ENCODE results near the gene HOXC6. TPM values are rescaled to one million over a fixed set of nuclear protein-coding genes. Genes with fewer than 3 reads are reported as not detected.

The HOXC6 gene
- total and polyA plus RNA-seq, 2 of the 13 experiments (the other 11 are each of a cell fraction or from before 2014, with no cell fraction given): not detected

DNA sequence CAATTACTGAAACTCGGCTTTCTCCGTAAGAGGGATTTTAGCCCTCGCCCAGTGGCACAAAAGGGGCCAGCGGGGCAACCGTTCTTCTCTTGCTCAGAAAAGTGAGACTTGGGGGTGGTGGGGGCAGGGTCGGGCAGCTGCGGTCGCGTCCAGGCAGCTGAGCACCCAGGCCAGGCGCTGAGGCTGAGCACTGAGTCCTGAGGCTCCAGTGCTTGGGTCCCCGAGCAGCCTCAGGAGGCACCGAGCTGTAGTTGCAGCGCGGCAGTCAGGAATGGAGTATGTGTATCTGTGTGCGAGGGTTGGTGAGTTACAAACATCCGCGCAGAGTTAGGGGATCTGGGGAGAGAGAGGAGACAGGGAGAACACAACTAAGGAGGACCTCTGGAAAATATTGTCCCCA lies 4.1 kb upstream of the HOXC6 start:
- Histone ChIP-seq H3K79me2 (ENCODE audit: insufficient read depth, low read length) (no peaks in the 10 kb centered on the region), H2AFZ (ENCODE audit: low read length) (no peak overlapping the region), H3K4me3 (replicated peaks in 1 of 3; ENCODE audit: insufficient read depth in 1 of 3, low read depth in 2 of 3, low read length in 3 of 3) (no peak overlapping the region), H3K36me3 (replicated peaks in 1 of 2; ENCODE audit: control insufficient read depth in 1 of 2, insufficient read depth in 2 of 2, low read length in 2 of 2) (no peaks in the 10 kb centered on the region), H4K20me1 (ENCODE audit: insufficient read depth, low read length) (no peaks in the 10 kb centered on the region), H3K9me3 (ENCODE audit: low read length) (no peaks in the 10 kb centered on the region), H3K4me1 (ENCODE audit: insufficient read depth, low read length) (no peaks in the 10 kb centered on the region), H3K9ac (ENCODE audit: insufficient read depth, low read depth, low read length) (no peak overlapping the region), H3K4me2 (ENCODE audit: low read depth, low read length) (no peak overlapping the region), H3K27ac (ENCODE audit: extremely low read length, insufficient read depth, low read length) (no peak overlapping the region), H3K27me3 (ENCODE audit: control insufficient read depth in 1 of 2, insufficient read depth in 2 of 2, low read length in 2 of 2) (peaks cover 2 to 73% of the 10 kb centered on the region in 2 experiments; a peak in 4 of 5 replicates)
- no peak for FAIRE-seq
- BruUV-seq (replicated peaks): no TSS peak
- CTCF ChIA-PET (ENCODE audit: low intra/inter-chr PET ratio, low total read pairs): no interaction called here
- intact Hi-C loops (cut with micrococcal nuclease; ENCODE audit: unreplicated experiment) (no loop called here), in situ Hi-C loops (cut with HindIII; ENCODE audit: extremely low pct_ligation_motif_present, low pct_unique_long_range_greater_than_20kb) (no loop called here)
- no peak for DNase-seq (ENCODE audit: low spot score)
- WGBS (ENCODE audit: low lambda C conversion rate): 22% methylated on average over 13 of the region's 17 CpGs
- POLR2A ChIA-PET: no interaction called here
- ATAC-seq: no peak
- TF ChIP-seq, protein P1, sequence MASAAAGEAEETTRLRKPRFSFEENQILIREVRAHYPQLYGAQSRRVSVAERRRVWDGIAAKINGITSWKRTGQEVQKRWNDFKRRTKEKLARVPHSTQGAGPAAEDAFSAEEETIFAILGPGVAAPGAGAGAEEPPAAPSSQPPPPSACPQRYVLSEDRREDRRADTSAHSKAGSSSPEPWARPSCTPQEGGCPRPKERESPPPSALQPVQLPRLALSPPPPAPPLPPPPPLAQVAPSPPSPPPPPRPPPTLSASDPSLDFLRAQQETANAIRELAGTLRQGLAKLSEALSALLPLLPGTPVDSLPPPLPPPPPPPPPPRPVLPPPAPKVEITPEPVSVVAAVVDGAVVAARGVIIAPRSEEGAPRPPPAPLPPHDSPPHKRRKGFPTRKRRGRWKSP (CRISPR knock-in tag; IDR thresholded peaks at IDR 0.05): no peak
- no peak for TF ChIP-seq EHMT2 (IDR thresholded peaks at IDR 0.05; ENCODE audit: borderline replicate concordance, low read depth, low read length)
- TF ChIP-seq, protein P2, sequence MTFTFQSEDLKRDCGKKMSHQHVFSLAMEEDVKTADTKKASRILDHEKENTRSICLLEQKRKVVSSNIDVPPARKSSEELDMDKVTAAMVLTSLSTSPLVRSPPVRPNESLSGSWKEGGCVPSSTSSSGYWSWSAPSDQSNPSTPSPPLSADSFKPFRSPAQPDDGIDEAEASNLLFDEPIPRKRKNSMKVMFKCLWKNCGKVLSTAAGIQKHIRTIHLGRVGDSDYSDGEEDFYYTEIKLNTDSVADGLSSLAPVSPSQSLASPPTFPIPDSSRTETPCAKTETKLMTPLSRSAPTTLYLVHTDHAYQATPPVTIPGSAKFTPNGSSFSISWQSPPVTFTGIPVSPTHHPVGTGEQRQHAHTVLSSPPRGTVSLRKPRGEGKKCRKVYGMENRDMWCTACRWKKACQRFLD (CRISPR knock-in tag; IDR thresholded peaks at IDR 0.05; ENCODE audit: borderline replicate concordance): no peak
- no peak for TF ChIP-seq ZNF235 (CRISPR knock-in tag; IDR thresholded peaks at IDR 0.05; ENCODE audit: borderline replicate concordance)
- no peak for TF ChIP-seq REL (CRISPR knock-in tag; conservative IDR thresholded peaks at IDR 0.05)
- TF ChIP-seq, protein P3, sequence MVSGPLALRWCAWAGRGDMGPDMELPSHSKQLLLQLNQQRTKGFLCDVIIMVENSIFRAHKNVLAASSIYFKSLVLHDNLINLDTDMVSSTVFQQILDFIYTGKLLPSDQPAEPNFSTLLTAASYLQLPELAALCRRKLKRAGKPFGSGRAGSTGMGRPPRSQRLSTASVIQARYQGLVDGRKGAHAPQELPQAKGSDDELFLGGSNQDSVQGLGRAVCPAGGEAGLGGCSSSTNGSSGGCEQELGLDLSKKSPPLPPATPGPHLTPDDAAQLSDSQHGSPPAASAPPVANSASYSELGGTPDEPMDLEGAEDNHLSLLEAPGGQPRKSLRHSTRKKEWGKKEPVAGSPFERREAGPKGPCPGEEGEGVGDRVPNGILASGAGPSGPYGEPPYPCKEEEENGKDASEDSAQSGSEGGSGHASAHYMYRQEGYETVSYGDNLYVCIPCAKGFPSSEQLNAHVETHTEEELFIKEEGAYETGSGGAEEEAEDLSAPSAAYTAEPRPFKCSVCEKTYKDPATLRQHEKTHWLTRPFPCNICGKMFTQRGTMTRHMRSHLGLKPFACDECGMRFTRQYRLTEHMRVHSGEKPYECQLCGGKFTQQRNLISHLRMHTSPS (CRISPR knock-in tag; IDR thresholded peaks at IDR 0.05; ENCODE audit: low read depth): no peak
- TF ChIP-seq ZSCAN21 (CRISPR knock-in tag; IDR thresholded peaks at IDR 0.05; ENCODE audit: borderline replicate concordance): no peak
- TF ChIP-seq, protein P4, sequence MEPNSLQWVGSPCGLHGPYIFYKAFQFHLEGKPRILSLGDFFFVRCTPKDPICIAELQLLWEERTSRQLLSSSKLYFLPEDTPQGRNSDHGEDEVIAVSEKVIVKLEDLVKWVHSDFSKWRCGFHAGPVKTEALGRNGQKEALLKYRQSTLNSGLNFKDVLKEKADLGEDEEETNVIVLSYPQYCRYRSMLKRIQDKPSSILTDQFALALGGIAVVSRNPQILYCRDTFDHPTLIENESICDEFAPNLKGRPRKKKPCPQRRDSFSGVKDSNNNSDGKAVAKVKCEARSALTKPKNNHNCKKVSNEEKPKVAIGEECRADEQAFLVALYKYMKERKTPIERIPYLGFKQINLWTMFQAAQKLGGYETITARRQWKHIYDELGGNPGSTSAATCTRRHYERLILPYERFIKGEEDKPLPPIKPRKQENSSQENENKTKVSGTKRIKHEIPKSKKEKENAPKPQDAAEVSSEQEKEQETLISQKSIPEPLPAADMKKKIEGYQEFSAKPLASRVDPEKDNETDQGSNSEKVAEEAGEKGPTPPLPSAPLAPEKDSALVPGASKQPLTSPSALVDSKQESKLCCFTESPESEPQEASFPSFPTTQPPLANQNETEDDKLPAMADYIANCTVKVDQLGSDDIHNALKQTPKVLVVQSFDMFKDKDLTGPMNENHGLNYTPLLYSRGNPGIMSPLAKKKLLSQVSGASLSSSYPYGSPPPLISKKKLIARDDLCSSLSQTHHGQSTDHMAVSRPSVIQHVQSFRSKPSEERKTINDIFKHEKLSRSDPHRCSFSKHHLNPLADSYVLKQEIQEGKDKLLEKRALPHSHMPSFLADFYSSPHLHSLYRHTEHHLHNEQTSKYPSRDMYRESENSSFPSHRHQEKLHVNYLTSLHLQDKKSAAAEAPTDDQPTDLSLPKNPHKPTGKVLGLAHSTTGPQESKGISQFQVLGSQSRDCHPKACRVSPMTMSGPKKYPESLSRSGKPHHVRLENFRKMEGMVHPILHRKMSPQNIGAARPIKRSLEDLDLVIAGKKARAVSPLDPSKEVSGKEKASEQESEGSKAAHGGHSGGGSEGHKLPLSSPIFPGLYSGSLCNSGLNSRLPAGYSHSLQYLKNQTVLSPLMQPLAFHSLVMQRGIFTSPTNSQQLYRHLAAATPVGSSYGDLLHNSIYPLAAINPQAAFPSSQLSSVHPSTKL (CRISPR knock-in tag; IDR thresholded peaks at IDR 0.05): no peak
- TF ChIP-seq, protein P5, sequence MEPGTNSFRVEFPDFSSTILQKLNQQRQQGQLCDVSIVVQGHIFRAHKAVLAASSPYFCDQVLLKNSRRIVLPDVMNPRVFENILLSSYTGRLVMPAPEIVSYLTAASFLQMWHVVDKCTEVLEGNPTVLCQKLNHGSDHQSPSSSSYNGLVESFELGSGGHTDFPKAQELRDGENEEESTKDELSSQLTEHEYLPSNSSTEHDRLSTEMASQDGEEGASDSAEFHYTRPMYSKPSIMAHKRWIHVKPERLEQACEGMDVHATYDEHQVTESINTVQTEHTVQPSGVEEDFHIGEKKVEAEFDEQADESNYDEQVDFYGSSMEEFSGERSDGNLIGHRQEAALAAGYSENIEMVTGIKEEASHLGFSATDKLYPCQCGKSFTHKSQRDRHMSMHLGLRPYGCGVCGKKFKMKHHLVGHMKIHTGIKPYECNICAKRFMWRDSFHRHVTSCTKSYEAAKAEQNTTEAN (CRISPR knock-in tag; conservative IDR thresholded peaks at IDR 0.05): no peak
- TF ChIP-seq, protein P6, sequence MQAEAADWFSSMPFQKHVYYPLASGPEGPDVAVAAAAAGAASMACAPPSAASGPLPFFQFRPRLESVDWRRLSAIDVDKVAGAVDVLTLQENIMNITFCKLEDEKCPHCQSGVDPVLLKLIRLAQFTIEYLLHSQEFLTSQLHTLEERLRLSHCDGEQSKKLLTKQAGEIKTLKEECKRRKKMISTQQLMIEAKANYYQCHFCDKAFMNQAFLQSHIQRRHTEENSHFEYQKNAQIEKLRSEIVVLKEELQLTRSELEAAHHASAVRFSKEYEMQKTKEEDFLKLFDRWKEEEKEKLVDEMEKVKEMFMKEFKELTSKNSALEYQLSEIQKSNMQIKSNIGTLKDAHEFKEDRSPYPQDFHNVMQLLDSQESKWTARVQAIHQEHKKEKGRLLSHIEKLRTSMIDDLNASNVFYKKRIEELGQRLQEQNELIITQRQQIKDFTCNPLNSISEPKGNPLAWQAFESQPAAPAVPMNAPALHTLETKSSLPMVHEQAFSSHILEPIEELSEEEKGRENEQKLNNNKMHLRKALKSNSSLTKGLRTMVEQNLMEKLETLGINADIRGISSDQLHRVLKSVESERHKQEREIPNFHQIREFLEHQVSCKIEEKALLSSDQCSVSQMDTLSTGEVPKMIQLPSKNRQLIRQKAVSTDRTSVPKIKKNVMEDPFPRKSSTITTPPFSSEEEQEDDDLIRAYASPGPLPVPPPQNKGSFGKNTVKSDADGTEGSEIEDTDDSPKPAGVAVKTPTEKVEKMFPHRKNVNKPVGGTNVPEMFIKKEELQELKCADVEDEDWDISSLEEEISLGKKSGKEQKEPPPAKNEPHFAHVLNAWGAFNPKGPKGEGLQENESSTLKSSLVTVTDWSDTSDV (CRISPR knock-in tag; IDR thresholded peaks at IDR 0.05): no peak
- no peak for TF ChIP-seq SOX5 (CRISPR knock-in tag; IDR thresholded peaks at IDR 0.05; ENCODE audit: borderline replicate concordance)
- TF ChIP-seq SSRP1 (CRISPR knock-in tag; IDR thresholded peaks at IDR 0.05): no peak

All from HepG2 (cell line).